Kidney epithelial cell (primary cell): ENCODE data around the gene FGF1. TPM values are rescaled to one million over a fixed set of nuclear protein-coding genes. Genes with fewer than 3 reads are reported as not detected.

Source experiments
- DNase-seq: peaks from one replicate; pipeline ENCODE4 v3.0.0-alpha.2; 2010; ENCODE audit warnings: low read depth
- H3K27me3 ChIP-seq: 2 replicates; pipeline ENCODE4 v1.6.0; 2011; ENCODE audit warnings: low read length; ENCODE audit not compliant: control insufficient read depth, insufficient read depth
- H3K36me3 ChIP-seq: 2 replicates; pipeline ENCODE4 v1.5.1; 2011; ENCODE audit warnings: low read length; ENCODE audit not compliant: control insufficient read depth, insufficient read depth
- H3K4me3 ChIP-seq: 2 replicates; pipeline ENCODE4 v1.5.1; 2011; ENCODE audit warnings: low read depth, mild to moderate bottlenecking, control low read depth, low read length
- CTCF ChIP-seq: IDR thresholded peaks from 2 replicates; pipeline ENCODE4 v1.5.1; 2011; ENCODE audit warnings: mild to moderate bottlenecking, moderate library complexity, low read length, control low read depth, inconsistent platforms; ENCODE audit not compliant: insufficient read depth, poor library complexity, severe bottlenecking
- total RNA-seq: library from RNA; depleted of rRNA; stranded (reverse); fragments of >200 nt; gene quantifications from 2 replicates; pipeline ENCODE4 v1.2.3, GENCODE V29; 2015

Gene FGF1
- total RNA-seq, result 1.6 and 12.1 TPM in 2 replicates

- no peak for TF ChIP-seq CTCF
- Histone ChIP-seq H3K4me3 (no peak within 1 kb of the TSS), H3K36me3 (no peaks in the 10 kb centered on the region), H3K27me3 (no peaks in the 10 kb centered on the region)
- no peak for DNase-seq
Observed at GRCh38 chr5:142685418-142686209, at the start of gene FGF1. Gene FGF1 (minus strand): TSS chr5:142686090. CDS start chr5:142614127, 71,963 bp downstream.

- Histone ChIP-seq H3K27me3 (no peaks in the 10 kb centered on the region), H3K4me3 (no peak overlapping the region), H3K36me3 (no peaks in the 10 kb centered on the region)
- no peak for DNase-seq
- TF ChIP-seq CTCF, result no peak
Observed at GRCh38 chr5:142727735-142728047, 41.8 kb upstream of the FGF1 start.

- no peaks in the 10 kb centered on the region for H3K36me3 ChIP-seq
- TF ChIP-seq CTCF, result no peak
- DNase-seq, result no peak
- H3K4me3 ChIP-seq, result no peak overlapping the region
- no peaks in the 10 kb centered on the region for H3K27me3 ChIP-seq
Observed at GRCh38 chr5:142726188-142726731, 40.4 kb upstream of the FGF1 start.

- Histone ChIP-seq H3K27me3 (no peaks in the 10 kb centered on the region), H3K4me3 (no peak overlapping the region), H3K36me3 (no peaks in the 10 kb centered on the region)
- no peak for DNase-seq
- no peak for TF ChIP-seq CTCF
Observed at GRCh38 chr5:142725231-142726187, 39.6 kb upstream of the FGF1 start.

GRCh38 chr5:142724821-142725220 is 38.9 kb upstream of the FGF1 start:
- DNase-seq, result no peak
- Histone ChIP-seq H3K4me3 (no peak overlapping the region), H3K36me3 (no peaks in the 10 kb centered on the region), H3K27me3 (no peaks in the 10 kb centered on the region)
- TF ChIP-seq CTCF, result no peak
